HCT116 (cell line): Measurements from ENCODE around the gene ZNF32.

Experiments used
- EZH2 ChIP-seq: fragments of 200-600 bp; sonication (generic); IDR thresholded peaks from 2 replicates; pipeline ENCODE4 v1.6.1; 2017; ENCODE audit warnings: antibody characterized with exemption, mixed run types
- EZH2phosphoT487 ChIP-seq: fragments of 200-600 bp; IDR thresholded peaks from 2 replicates; pipeline ENCODE4 v1.6.1; 2018; ENCODE audit warnings: antibody characterized with exemption, borderline replicate concordance
- POLR2A ChIP-seq: IDR thresholded peaks from 2 replicates; pipeline ENCODE4 v1.7.0; 2011; ENCODE audit warnings: borderline replicate concordance; ENCODE audit not compliant: insufficient read depth, insufficient read length; ENCODE audit errors: extremely low read depth
- RAD21 ChIP-seq: IDR thresholded peaks from 2 replicates; pipeline ENCODE4 v1.6.1; 2012; ENCODE audit warnings: low read depth, mild to moderate bottlenecking
- YY1 ChIP-seq: IDR thresholded peaks from 2 replicates; pipeline ENCODE4 v1.6.1; 2011; ENCODE audit warnings: low read length, low read depth, moderate library complexity, mild to moderate bottlenecking; ENCODE audit not compliant: insufficient replicate concordance; ENCODE audit errors: extremely low read depth
- TF ChIP-seq, protein P1 (sequence below), 3 experiments: fragments of 200-600 bp in 1 of 3; sonication (generic) in 1 of 3; IDR thresholded peaks in 2 of 3; conservative IDR thresholded peaks in 1 of 3; 2 replicates each; pipeline ENCODE4 v1.5.1; 2012 to 2017; ENCODE audit warnings: low read depth in 2 of 3, low read length in 2 of 3, antibody characterized with exemption in 1 of 3, borderline replicate concordance in 1 of 3, control low read depth in 1 of 3, mild to moderate bottlenecking in 1 of 3, mixed read lengths in 1 of 3, mixed run types in 1 of 3, moderate library complexity in 1 of 3; ENCODE audit not compliant: insufficient read depth in 1 of 3
- TF ChIP-seq, protein P2 (sequence below): IDR thresholded peaks from 2 replicates; pipeline ENCODE4 v1.6.1; 2012; ENCODE audit warnings: low read depth

DNA sequence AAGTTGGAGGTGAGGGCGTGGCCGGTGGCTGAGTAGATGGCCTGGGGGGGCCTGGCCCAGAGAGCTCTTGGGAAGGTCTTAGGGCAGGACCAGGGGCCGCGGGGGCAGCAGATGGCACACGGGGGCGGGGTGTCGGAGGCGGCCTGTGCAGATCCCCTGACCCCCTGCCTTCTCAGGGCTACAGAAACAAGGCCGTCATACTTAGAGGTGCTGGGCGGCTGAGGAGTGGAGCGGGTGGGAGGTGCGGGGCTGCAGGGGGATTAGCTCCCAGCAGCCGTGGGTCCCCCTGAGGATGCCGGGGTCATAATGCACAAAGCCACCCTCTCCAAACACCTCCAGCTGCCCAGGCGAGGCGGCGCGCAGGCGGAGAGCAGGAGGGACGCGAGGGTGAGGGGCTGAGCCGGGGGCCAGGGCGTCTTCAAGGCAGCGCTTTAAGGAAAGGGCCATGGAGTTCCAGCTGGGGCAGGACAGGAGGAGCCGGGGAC, 40.4 kb upstream of the ZNF32 start:
- no peak for TF ChIP-seq EZH2phosphoT487
- TF ChIP-seq, protein P1, sequence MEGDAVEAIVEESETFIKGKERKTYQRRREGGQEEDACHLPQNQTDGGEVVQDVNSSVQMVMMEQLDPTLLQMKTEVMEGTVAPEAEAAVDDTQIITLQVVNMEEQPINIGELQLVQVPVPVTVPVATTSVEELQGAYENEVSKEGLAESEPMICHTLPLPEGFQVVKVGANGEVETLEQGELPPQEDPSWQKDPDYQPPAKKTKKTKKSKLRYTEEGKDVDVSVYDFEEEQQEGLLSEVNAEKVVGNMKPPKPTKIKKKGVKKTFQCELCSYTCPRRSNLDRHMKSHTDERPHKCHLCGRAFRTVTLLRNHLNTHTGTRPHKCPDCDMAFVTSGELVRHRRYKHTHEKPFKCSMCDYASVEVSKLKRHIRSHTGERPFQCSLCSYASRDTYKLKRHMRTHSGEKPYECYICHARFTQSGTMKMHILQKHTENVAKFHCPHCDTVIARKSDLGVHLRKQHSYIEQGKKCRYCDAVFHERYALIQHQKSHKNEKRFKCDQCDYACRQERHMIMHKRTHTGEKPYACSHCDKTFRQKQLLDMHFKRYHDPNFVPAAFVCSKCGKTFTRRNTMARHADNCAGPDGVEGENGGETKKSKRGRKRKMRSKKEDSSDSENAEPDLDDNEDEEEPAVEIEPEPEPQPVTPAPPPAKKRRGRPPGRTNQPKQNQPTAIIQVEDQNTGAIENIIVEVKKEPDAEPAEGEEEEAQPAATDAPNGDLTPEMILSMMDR (IDR thresholded peaks at IDR 0.05 in 2 of 3, conservative IDR thresholded peaks at IDR 0.05 in 1 of 3; ENCODE audit: borderline replicate concordance in 1 of 3, insufficient read depth in 1 of 3, low read depth in 2 of 3, low read length in 2 of 3): no peak
- no peak for TF ChIP-seq POLR2A
- no peak for TF ChIP-seq EZH2
- TF ChIP-seq, protein P2, sequence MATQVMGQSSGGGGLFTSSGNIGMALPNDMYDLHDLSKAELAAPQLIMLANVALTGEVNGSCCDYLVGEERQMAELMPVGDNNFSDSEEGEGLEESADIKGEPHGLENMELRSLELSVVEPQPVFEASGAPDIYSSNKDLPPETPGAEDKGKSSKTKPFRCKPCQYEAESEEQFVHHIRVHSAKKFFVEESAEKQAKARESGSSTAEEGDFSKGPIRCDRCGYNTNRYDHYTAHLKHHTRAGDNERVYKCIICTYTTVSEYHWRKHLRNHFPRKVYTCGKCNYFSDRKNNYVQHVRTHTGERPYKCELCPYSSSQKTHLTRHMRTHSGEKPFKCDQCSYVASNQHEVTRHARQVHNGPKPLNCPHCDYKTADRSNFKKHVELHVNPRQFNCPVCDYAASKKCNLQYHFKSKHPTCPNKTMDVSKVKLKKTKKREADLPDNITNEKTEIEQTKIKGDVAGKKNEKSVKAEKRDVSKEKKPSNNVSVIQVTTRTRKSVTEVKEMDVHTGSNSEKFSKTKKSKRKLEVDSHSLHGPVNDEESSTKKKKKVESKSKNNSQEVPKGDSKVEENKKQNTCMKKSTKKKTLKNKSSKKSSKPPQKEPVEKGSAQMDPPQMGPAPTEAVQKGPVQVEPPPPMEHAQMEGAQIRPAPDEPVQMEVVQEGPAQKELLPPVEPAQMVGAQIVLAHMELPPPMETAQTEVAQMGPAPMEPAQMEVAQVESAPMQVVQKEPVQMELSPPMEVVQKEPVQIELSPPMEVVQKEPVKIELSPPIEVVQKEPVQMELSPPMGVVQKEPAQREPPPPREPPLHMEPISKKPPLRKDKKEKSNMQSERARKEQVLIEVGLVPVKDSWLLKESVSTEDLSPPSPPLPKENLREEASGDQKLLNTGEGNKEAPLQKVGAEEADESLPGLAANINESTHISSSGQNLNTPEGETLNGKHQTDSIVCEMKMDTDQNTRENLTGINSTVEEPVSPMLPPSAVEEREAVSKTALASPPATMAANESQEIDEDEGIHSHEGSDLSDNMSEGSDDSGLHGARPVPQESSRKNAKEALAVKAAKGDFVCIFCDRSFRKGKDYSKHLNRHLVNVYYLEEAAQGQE: no peak
- no peak for TF ChIP-seq YY1
- TF ChIP-seq RAD21: no peak
